Uterus (tissue), 2 donors: ENCODE measurements around the gene SPDYE4.

Experiments used
- POLR2A ChIP-seq, 2 donors: fragments of 450-650 bp; IDR thresholded peaks; one replicate each; pipeline ENCODE4 v1.6.1; 2016; ENCODE audit warnings: antibody characterized with exemption in 2 of 2, mild to moderate bottlenecking in 1 of 2, moderate library complexity in 1 of 2
- TF ChIP-seq, protein P1 (sequence below), 4 experiments: fragments of 200-600 bp in 2 of 4; fragments of 450-650 bp in 2 of 4; sonication (generic) in 2 of 4; IDR thresholded peaks; one replicate each; pipeline ENCODE4 v1.5.1; 2016 to 2019; ENCODE audit warnings: antibody characterized with exemption in 4 of 4, mild to moderate bottlenecking in 2 of 4, moderate library complexity in 1 of 4

DNA sequence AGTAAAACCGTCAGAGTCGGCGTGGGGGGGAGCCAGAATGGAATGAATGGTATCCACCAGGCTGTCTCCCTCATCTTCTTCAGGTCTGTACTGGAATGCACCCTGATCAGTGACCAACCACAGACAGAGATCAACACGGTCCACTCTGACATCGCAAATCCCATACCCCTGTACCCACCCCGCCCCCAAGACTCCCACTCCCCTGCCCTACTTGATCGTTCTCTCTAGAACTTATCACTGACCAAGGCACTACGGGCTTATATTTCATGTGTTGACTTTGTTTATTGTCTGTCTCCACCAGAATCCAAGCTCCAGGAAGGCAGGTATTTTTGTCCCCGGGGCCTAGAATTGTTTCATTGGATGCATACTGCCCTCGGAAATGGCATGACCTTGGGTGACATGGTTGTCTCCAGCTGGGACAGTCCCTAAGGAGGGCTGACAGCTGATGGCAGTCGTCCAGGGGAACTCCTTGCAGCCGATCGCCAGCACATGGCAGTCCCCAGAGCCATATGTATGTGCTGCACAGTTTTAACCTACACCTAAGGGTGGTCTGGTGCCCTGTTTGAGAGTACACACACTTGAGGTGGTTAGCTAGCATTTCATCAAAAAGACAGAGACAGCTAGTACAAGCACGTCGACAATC lies 41.3 kb upstream of the SPDYE4 start:
- TF ChIP-seq, protein P1, sequence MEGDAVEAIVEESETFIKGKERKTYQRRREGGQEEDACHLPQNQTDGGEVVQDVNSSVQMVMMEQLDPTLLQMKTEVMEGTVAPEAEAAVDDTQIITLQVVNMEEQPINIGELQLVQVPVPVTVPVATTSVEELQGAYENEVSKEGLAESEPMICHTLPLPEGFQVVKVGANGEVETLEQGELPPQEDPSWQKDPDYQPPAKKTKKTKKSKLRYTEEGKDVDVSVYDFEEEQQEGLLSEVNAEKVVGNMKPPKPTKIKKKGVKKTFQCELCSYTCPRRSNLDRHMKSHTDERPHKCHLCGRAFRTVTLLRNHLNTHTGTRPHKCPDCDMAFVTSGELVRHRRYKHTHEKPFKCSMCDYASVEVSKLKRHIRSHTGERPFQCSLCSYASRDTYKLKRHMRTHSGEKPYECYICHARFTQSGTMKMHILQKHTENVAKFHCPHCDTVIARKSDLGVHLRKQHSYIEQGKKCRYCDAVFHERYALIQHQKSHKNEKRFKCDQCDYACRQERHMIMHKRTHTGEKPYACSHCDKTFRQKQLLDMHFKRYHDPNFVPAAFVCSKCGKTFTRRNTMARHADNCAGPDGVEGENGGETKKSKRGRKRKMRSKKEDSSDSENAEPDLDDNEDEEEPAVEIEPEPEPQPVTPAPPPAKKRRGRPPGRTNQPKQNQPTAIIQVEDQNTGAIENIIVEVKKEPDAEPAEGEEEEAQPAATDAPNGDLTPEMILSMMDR (IDR thresholded peaks at IDR 0.05) = no peak
- no peak for TF ChIP-seq POLR2A (IDR thresholded peaks at IDR 0.05)
